GM18951 (cell line): Measurements from ENCODE around the gene URM1.

Experiments
- POLR2A ChIP-seq: IDR thresholded peaks from 4 replicates; pipeline ENCODE4 v1.6.1; 2011; ENCODE audit warnings: mild to moderate bottlenecking; ENCODE audit not compliant: insufficient read length, insufficient read depth; ENCODE audit errors: extremely low read depth
- in situ Hi-C: fragments of 300-500 bp; cut with MboI; formaldehyde crosslinking; loops from one replicate; pipeline ENCODE4 v1.12.0; 2022; ENCODE audit warnings: low sequenced_read_pairs, mixed read lengths, inconsistent platforms; ENCODE audit not compliant: unreplicated experiment

Gene URM1

GRCh38 chr9:128362774-128363173, 8.4 kb upstream of the URM1 start:
- no peak for TF ChIP-seq POLR2A
- in situ Hi-C loops = no loop called here

- TF ChIP-seq POLR2A = no peak
- in situ Hi-C loops = no loop called here
Observed at GRCh38 chr9:128365525-128365924, 5.6 kb upstream of the URM1 start.

GRCh38 chr9:128369024-128369706, 2.0 kb upstream of the URM1 start:
- TF ChIP-seq POLR2A = no peak
- in situ Hi-C loops = no loop called here

DNA sequence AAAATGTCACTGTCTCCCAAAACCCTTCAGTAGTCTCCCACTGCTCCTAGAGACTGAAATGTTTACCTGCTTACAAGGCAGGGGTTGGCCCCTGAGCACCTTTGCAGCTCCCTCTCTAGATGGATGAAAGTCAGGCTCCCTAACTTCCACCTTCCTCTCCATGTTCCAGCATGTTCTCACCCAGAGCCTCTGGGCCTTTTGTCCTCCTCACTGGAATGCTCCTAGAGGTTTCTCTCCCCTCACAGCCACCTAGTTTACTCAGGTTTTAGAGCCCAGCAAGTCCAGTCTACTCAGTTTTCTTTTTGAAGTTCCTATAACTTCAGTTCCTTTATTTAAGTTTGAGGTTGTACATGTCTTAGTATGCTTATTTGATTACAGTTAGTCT, 815 bp upstream of the URM1 start:
- in situ Hi-C loops = no loop called here
- TF ChIP-seq POLR2A = no peak

DNA sequence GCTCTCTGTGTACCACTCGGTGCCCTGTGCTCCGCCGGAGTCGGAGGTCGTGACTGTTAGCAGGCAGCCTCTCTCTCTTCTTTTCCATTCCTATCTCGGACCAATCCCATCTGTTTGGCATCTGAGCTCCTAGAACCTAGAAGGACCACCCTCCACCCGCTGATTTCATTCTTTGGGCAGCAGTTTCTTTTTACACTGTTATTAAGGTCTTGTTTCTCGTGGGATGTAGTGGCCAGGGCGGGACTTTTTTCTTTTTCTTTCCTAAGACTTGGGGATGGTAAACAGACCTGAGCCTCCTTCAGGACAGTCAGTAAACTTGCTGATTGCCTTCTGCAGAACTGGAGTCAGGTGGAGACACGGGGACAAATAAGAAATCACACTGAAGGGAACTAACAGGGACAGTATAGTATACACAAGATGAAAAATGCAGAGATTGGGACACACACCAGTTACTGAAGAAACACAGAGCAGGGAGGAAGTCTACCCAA, 500 bp downstream of the URM1 start:
- in situ Hi-C loops = no loop called here
- TF ChIP-seq POLR2A = no peak

- TF ChIP-seq POLR2A = no peak
- in situ Hi-C loops = no loop called here
Observed at GRCh38 chr9:128372188-128372641, 1.0 kb downstream of the URM1 start.

DNA sequence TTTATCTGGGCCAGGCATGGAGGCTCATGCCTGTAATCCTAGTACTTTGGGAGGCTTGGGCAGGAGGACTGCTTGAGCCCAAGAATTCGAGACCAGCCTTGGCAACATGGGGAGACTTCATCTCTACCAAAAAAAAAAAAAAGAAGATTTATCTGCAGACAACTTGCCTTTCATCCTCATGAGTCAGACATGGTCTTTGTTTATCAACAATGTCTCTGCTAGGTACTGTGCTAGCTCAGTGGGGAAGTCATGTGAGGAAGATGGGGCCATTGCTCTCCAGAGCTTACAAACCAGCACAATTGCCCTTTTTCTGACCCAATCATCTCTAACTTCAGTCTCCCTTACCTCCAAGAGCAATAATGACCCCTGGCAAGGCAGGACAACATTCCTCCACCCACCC, 1.6 kb downstream of the URM1 start:
- in situ Hi-C loops = no loop called here
- TF ChIP-seq POLR2A = no peak

GRCh38 chr9:128374221-128374675, 3.1 kb downstream of the URM1 start:
- no peak for TF ChIP-seq POLR2A
- in situ Hi-C loops = no loop called here

DNA sequence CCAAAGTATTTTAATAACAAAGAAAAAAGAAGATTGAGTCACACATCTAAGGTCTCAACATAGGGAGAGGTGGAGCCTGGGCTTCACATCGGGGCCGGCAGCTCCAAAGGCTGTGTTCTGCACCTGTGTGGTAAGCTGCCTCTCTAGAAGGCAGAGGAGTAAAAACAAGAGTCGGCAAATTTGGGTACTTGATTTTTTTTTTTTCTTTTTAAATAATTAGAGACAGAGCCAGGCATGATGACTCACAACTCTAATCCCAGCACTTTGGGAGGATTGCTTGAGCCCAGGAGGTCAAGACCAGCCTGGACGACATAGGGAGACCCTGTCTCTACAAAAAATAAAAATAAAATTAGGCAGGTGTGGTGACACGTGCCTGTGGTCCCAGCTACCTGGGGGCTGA, 4.7 kb downstream of the URM1 start:
- in situ Hi-C loops = no loop called here
- no peak for TF ChIP-seq POLR2A

DNA sequence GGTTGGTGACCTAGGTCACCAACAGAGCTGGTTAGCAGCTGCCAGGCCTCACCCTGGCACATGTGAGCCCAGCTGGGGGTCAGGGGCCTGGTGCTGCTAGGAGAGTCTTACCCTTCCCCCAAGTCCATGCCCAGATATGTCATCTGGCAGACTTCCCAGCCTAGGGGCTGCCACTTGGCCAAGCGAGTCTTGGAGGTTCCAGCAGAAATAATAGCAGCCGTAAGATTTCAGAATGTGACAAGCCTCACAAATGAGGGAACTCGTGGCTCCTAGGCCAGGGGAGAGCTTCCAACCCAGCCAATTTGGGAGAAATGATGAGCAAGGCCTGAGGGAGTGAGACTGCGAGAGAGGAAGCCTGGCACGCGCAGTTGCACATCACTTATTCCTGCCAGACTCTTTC, 11.1 kb downstream of the URM1 start:
- in situ Hi-C loops = no loop called here
- TF ChIP-seq POLR2A = no peak

- no peak for TF ChIP-seq POLR2A
- in situ Hi-C loops = no loop called here
Observed at GRCh38 chr9:128383007-128383753, 12.0 kb downstream of the URM1 start.

GRCh38 chr9:128383791-128384190, 12.6 kb downstream of the URM1 start:
- no peak for TF ChIP-seq POLR2A
- in situ Hi-C loops = no loop called here

DNA sequence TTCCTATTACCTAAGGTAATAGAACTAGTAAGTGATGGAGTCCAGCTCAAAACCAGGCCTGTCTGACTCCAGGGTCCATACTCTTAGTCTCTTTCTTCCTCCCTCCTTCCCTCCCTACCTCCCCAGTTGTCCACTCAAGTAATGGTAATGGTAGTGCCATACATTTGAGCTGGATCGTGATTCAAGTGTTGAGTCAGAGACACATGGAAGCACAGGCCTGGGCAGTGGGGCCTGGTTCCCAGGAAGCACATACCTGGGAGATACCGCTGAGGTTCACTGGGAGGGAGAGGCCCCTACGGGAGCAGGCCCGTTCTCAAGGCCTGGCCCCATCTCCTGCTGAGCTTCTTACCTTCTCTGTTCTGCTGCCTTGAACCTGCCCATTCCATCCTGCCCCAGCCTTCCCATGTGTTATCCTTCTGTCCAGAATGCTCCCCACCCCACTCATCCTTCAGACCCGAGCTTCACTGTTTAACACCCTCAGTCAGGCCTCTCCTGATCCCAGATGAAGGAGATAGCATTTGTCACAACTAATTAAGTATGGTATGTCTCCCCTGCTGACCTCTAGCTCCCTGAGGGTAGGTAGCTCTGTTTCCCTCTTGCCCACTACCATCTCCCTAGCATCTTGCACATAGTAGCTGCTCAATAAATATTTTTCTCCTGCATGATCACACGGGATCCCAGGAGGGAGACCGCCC, 13.8 kb downstream of the URM1 start:
- in situ Hi-C loops = no loop called here

More for the DNA sequence above, 13.8 kb downstream of the URM1 start:
- TF ChIP-seq POLR2A = no peak
